Liver (tissue), 9 donors: ENCODE data around the gene NYNRIN. TPM values are rescaled to one million over a fixed set of nuclear protein-coding genes. Genes with fewer than 3 reads are reported as not detected.

ENCODE experiments used
- DNase-seq: peaks from one replicate; pipeline ENCODE4 v3.0.0-alpha.2; 2017; ENCODE audit warnings: low spot score
- H3K27ac ChIP-seq, 2 donors: one replicate each; pipeline ENCODE4 v1.7.0; 2013; ENCODE audit warnings: inconsistent platforms in 2 of 2, low read length in 2 of 2, control low read depth in 1 of 2, low read depth in 1 of 2, mild to moderate bottlenecking in 1 of 2
- H3K27me3 ChIP-seq, 4 donors: one replicate each; pipeline versions ENCODE4 v1.6.1 to v1.7.0; 2013; ENCODE audit warnings: low read length in 3 of 4, inconsistent platforms in 1 of 4, mild to moderate bottlenecking in 1 of 4, moderate library complexity in 1 of 4; ENCODE audit not compliant: control insufficient read depth in 4 of 4, insufficient read depth in 4 of 4
- H3K36me3 ChIP-seq, 4 donors: one replicate each; pipeline versions ENCODE4 v1.6.1 to v1.7.0; 2013; ENCODE audit warnings: low read length in 3 of 4, mild to moderate bottlenecking in 3 of 4, low read depth in 1 of 4, moderate library complexity in 1 of 4; ENCODE audit not compliant: control insufficient read depth in 4 of 4, insufficient read depth in 3 of 4
- H3K4me1 ChIP-seq, 4 donors: one replicate each; pipeline versions ENCODE4 v1.6.1 to v1.7.0; 2013; ENCODE audit warnings: low read length in 3 of 4, mild to moderate bottlenecking in 3 of 4, moderate library complexity in 1 of 4; ENCODE audit not compliant: control insufficient read depth in 4 of 4, insufficient read depth in 4 of 4
- H3K4me3 ChIP-seq, 3 donors: one replicate each; pipeline versions ENCODE4 v1.6.1 to v1.7.0; 2013; ENCODE audit warnings: low read length in 3 of 3, control low read depth in 1 of 3, low read depth in 1 of 3, mild to moderate bottlenecking in 1 of 3
- H3K9ac ChIP-seq, 2 donors: one replicate each; pipeline ENCODE4 v1.7.0; 2013; ENCODE audit warnings: low read length in 2 of 2, mild to moderate bottlenecking in 2 of 2, moderate library complexity in 2 of 2, control low read depth in 1 of 2, low read depth in 1 of 2
- H3K9me3 ChIP-seq, 4 donors: one replicate each; pipeline versions ENCODE4 v1.6.1 to v1.7.0; 2013; ENCODE audit warnings: low read length in 3 of 4; ENCODE audit not compliant: control insufficient read depth in 4 of 4
- CTCF ChIP-seq: fragments of 150-350 bp; IDR thresholded peaks from 2 replicates; pipeline ENCODE4 v1.5.1; 2017; ENCODE audit warnings: improper control_type of control experiment, low read depth, low read length; ENCODE audit not compliant: missing input control
- EGR1 ChIP-seq, 2 donors: IDR thresholded peaks; 2 replicates each; pipeline ENCODE4 v1.6.1; 2016 to 2018; ENCODE audit warnings: antibody characterized with exemption in 2 of 2, low read depth in 2 of 2
- FOXA2 ChIP-seq: IDR thresholded peaks from 2 replicates; pipeline ENCODE4 v1.6.1; 2016; ENCODE audit warnings: antibody characterized with exemption
- HNF4A ChIP-seq, 2 donors: conservative IDR thresholded peaks; 2 replicates each; pipeline ENCODE4 v1.6.1; 2016; ENCODE audit warnings: antibody characterized with exemption in 2 of 2, mild to moderate bottlenecking in 2 of 2
- MAX ChIP-seq: IDR thresholded peaks from 2 replicates; pipeline ENCODE4 v1.6.1; 2016; ENCODE audit warnings: antibody characterized with exemption
- NR2F2 ChIP-seq: IDR thresholded peaks from 2 replicates; pipeline ENCODE4 v1.6.1; 2016; ENCODE audit warnings: antibody characterized with exemption
- RAD21 ChIP-seq, 2 donors: IDR thresholded peaks; 2 replicates each; pipeline ENCODE4 v1.6.1; 2016; ENCODE audit warnings: antibody characterized with exemption in 2 of 2, mild to moderate bottlenecking in 2 of 2
- REST ChIP-seq: IDR thresholded peaks from 2 replicates; pipeline ENCODE4 v1.6.1; 2016; ENCODE audit warnings: antibody characterized with exemption, mild to moderate bottlenecking
- RXRA ChIP-seq, 2 donors: IDR thresholded peaks; 2 replicates each; pipeline ENCODE4 v1.6.1; 2017 to 2018; ENCODE audit warnings: antibody characterized with exemption in 2 of 2, mild to moderate bottlenecking in 1 of 2
- SP1 ChIP-seq: IDR thresholded peaks from 2 replicates; pipeline ENCODE4 v1.6.1; 2018; ENCODE audit warnings: antibody characterized with exemption, mild to moderate bottlenecking
- TAF1 ChIP-seq: conservative IDR thresholded peaks from 2 replicates; pipeline ENCODE4 v1.6.1; 2016; ENCODE audit warnings: antibody characterized with exemption, mild to moderate bottlenecking
- WGBS: extraction: QIAGEN DNeasy Blood & Tissue Kit; methylation state at CpG from one replicate; pipeline ENCODE4 v1.1.7; 2013; 5-methylcytosine and 5-hydroxymethylcytosine counted together
- polyA plus RNA-seq, 2 donors: library from polyadenylated mRNA; stranded (reverse) in 1 of 2; unstranded in 1 of 2; fragments of 200-250 nt in 1 of 2; fragments of >200 nt in 1 of 2; fragmentation: Nextera tagmentation in 1 of 2; extraction: Ambion mirVana in 1 of 2; gene quantifications; one replicate each; pipeline versions ENCODE4 v1.2.1 to v1.2.3, GENCODE V29; 2013 to 2015
- total RNA-seq, 2 donors: library from RNA; depleted of rRNA; stranded (reverse); fragments of >200 nt; gene quantifications; one replicate each; pipeline ENCODE4 v1.2.3, GENCODE V29; 2014
- donor health status: healthy.
- donor health status: healthy.
- donor health status: healthy.
- donor health status: healthy.
- donor health status: healthy.

Gene NYNRIN
- total and polyA plus RNA-seq, 4 donors = 0.89 to 11.0 (median 1.8) TPM

GRCh38 chr14:24378981-24379906 lies 19.6 kb upstream of the NYNRIN start:
- no peak overlapping the region for H3K4me3 ChIP-seq
- H3K9me3 ChIP-seq = no peaks in the 10 kb centered on the region
- 91% methylated on average over 7 of the region's 7 CpGs for WGBS
- no peaks in the 10 kb centered on the region for H3K36me3 ChIP-seq
- DNase-seq = no peak
- no peaks in the 10 kb centered on the region for H3K27me3 ChIP-seq
- H3K4me1 ChIP-seq = no peaks in the 10 kb centered on the region
- H3K9ac ChIP-seq = no peak overlapping the region
- no peak overlapping the region for H3K27ac ChIP-seq
- TF ChIP-seq CTCF (no peak), FOXA2 (no peak), SP1 (no peak), RXRA (IDR thresholded peaks at IDR 0.05) (no peak), HNF4A (conservative IDR thresholded peaks at IDR 0.05) (no peak), MAX (no peak), NR2F2 (no peak), TAF1 (no peak), REST (no peak), RAD21 (IDR thresholded peaks at IDR 0.05) (no peak), EGR1 (IDR thresholded peaks at IDR 0.05; ENCODE audit: low read depth in 2 of 2) (no peak)

GRCh38 chr14:24379907-24380730 lies 18.7 kb upstream of the NYNRIN start:
- no peaks in the 10 kb centered on the region for H3K9me3 ChIP-seq
- H3K27me3 ChIP-seq = no peaks in the 10 kb centered on the region
- no peaks in the 10 kb centered on the region for H3K36me3 ChIP-seq
- no peak overlapping the region for H3K27ac ChIP-seq
- WGBS = 87% methylated on average over 15 of the region's 15 CpGs
- no peak overlapping the region for H3K9ac ChIP-seq
- H3K4me3 ChIP-seq = no peak overlapping the region
- TF ChIP-seq RXRA (IDR thresholded peaks at IDR 0.05) = no peak
- no peak for TF ChIP-seq MAX
- H3K4me1 ChIP-seq = no peaks in the 10 kb centered on the region
- DNase-seq = no peak
